GM21528 (cell line): Measurements from ENCODE around the gene GLB1L.
"Not testable (repeated sequence)": the region's sequence is repeated elsewhere in the genome, so short reads cannot be mapped to it uniquely, and the experiment has no call there.

Experiments used
- ATAC-seq: cut with Tn5 transposase; IDR thresholded peaks from one replicate; pipeline ENCODE4 v1.9.1; 2021; ENCODE audit warnings: mild to moderate bottlenecking, moderate library complexity; ENCODE audit not compliant: unreplicated experiment, low FRiP score

GLB1L gene

DNA sequence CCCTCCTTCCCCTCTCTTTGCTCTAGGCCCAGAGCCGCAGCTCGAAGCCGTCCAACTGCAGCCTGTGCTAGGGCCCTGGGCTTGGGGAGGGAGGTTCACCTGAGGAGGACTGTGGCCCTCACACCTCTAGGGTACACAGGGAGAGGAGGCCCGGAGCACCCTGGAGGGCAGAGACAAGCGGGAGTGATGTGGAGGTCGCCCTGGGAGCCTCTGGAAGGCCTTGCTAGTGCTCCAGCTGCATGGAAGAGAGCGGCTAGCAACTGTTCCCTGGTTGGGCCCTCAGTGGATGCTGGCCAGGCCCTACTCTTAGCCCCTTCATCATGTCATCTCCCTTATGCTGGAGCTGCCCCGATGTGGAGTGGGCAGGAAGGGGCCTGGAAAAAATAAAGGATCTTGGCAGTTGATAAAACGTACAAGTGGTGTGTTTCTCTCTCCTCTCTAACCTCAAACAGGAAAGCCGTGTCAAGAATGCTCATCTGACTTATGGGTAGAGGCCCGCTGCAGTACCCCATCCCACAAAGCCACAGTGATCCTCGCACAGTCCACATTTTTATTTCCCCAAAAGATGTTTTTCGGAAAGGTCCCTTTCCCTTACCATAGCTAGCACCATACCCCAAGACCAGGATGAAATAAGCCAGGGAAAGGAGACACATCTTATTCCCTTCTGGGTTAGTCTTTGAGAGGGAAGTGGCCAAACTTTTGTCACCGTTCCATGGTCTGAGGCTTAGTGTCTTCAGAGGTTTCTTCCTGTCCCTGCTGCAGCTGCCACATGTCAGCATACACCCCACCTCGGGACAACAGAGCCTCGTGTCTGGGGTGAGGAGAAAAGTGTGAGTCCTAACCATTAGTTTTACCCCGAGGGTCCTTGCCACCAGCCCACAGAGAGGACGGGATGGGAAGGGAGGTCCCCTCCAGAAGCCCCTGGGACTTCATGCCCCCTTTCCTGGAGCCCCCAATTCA lies 35.7 kb downstream of the GLB1L start:
- no peak for ATAC-seq

- ATAC-seq: no peak
Measured at GRCh38 chr2:219207884-219208740, 37.1 kb downstream of the GLB1L start.

DNA sequence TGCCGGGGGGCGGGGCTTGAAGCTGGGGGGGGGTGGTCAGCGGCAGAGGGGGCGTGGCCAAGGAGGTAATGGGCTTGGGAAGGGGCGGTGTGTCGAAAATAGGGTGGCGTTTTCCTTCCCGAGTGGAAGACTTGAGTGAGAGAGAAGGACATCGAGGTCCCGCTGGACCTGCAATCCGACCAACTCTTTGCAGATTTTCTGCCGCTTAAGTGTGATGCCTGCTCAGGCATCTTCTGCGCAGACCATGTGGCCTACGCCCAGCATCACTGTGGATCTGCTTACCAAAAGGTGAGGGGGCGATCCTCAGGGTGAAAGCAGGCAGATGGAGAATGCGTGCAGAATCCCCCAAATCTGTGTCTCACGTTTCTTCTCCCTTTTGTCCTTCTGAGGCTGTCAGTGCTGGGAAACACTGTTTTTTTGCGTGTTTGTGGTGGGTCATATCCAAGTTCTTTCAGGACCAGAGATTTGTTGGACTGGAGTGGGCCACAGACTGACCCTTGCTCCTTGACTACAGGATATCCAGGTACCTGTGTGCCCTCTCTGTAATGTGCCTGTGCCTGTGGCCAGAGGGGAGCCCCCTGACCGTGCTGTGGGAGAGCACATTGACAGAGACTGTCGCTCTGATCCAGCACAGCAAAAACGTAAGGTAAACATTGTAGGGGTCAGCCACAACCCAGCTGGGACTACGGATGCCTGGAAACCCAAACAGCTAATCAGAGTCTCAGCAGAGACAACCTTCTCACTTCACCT lies 37.9 kb downstream of the GLB1L start:
- ATAC-seq: no peak

DNA sequence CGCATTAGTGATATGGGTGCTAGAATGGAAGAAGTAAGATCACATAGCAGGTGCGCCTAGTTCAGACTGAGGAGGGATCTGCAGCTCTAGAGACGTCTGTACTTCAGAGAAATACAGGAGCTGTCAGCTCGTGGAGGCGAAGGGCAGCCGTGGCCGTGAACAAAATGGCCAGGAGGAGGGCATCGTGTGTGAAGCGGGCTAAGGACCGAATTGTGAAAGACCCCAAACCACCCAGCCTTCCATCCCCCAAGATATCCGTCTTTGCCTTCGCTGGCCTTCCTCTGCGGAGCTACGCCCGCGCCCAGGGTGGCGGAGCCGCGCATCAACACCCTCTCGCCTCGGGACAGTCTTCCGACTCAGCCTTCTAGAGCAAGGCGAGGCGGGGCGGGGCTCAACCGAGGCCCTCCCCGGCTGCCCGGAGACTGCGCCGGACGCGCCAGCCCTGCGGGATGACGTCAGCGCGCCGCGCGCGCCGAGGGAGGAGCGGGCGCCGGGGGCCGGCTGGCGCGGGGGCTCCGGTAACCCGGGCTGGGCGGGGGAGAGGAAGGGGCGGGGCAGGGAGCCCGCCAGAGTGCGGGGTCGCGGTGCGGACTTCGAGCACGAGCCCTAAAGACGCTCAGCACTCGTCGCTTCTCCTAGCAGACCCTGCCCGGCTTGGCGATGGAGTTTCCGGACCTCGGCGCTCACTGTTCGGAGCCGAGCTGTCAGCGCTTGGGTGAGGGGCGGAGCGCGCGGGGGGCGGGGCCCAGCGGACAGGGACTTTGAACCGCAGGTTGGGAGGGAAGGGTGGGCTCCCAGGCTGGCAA lies 38.7 kb downstream of the GLB1L start, which contains the start of gene ZFAND2B:
ZFAND2B (plus strand) TSS at position 455 of the 806 bp plus-strand sequence; CDS start at position 661, 206 bp downstream.
- peak; percentile 97 for ATAC-seq

GRCh38 chr2:219205981-219206327 lies 39.3 kb downstream of the GLB1L start:
- ATAC-seq: no peak

- ATAC-seq: no peak
Measured at GRCh38 chr2:219205165-219205538, 40.1 kb downstream of the GLB1L start.

- no peak for ATAC-seq
Measured at GRCh38 chr2:219204425-219205164, 40.6 kb downstream of the GLB1L start.

- ATAC-seq: not testable (repeated sequence)
Measured at GRCh38 chr2:219201331-219201730, 43.9 kb downstream of the GLB1L start.

- ATAC-seq: not testable (repeated sequence)
Measured at GRCh38 chr2:219200502-219201326, 44.5 kb downstream of the GLB1L start.

- no peak for ATAC-seq
Measured at GRCh38 chr2:219199470-219200211, 45.6 kb downstream of the GLB1L start.

DNA sequence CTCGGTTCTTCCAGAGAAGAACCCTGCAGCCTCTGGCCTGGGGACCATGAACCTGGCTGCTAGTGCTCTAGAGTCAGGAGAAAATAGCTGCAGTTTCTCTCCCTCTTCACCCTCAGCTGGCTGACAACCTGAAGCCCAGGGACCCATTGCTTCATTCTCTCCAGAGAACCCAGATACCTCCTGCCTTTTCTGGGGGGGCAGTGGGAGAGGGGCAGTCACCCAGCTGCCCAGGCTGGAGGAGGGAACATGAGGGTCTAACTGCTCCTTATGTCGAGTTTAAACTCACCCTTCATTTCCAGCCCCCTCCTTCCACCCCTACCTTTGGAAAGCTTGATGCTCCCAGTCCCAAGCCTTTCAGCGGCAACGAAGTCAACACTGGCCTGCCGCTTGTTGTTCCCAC lies 46.3 kb downstream of the GLB1L start:
- ATAC-seq: no peak

DNA sequence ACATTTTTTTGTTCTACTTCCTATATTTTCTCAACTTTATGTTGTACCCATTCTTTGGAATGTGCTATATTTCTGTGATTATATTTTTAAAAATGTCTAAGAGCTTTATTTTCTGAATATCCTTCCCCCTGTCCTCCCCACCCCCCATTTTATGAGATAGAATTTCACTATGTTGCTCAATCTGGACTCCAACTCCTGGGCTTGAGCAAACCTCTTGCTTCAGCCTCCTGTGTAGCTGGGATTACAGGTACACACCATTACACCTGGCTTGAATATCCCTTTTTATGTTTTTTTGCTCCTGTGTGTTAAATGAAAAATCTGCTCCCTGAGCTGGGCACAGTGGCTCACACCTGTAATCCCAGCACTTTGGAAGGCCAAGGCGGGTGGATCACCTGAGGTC lies 47.9 kb downstream of the GLB1L start:
- no peak for ATAC-seq

GRCh38 chr2:219186754-219187456 lies 58.3 kb downstream of the GLB1L start:
- no peak for ATAC-seq
